GM12878 (cell line): Measurements from ENCODE around the gene IQGAP3. TPM values are rescaled to one million over a fixed set of nuclear protein-coding genes. Genes with fewer than 3 reads are reported as not detected.

Experiments used
- ATAC-seq: fragments of 200-7000 bp; cut with Tn5 transposase; 3 replicates; pipeline ENCODE4 v1.9.1; 2020; ENCODE audit warnings: mild to moderate bottlenecking, moderate library complexity
- BruUV-seq: library from RNA; stranded (reverse); fragments of 400-500 nt; replicated peaks from 2 replicates; lab custom pipeline; 2021; lab: Mats Ljungman, UMichigan
- CTCF ChIA-PET: fragments of 300-600 bp; sonication (Branson Sonifier 250); formaldehyde crosslinking; extraction: SDS; loops from one replicate; lab custom pipeline; 2021; ENCODE audit warnings: inconsistent platforms; lab: Yijun Ruan, JAX
- POLR2A ChIA-PET: fragments of 350-600 bp; formaldehyde crosslinking; extraction: SDS; loops from one replicate; lab custom pipeline; 2021; ENCODE audit warnings: inconsistent platforms; lab: Charles Lee
- RAD21 ChIA-PET: fragments of 300-600 bp; sonication (Branson Sonifier 250); formaldehyde crosslinking; loops from one replicate; lab custom pipeline; 2023; ENCODE audit warnings: antibody characterized with exemption; ENCODE audit not compliant: unreplicated experiment; lab: Charles Lee
- SMC1A ChIA-PET: fragments of 300-600 bp; sonication (Branson Sonifier 250); formaldehyde crosslinking; loops from one replicate; lab custom pipeline; 2023; ENCODE audit not compliant: unreplicated experiment, uncharacterized antibody; lab: Charles Lee
- DNase-seq: peaks from one replicate; pipeline ENCODE4 v3.0.0-alpha.2; 2011; ENCODE audit warnings: low read depth, low spot score
- FAIRE-seq: peaks from 3 replicates; lab custom pipeline; 2011; peaks lifted over from hg19 to GRCh38; lab: Jason Lieb, UNC
- H2AFZ ChIP-seq: 2 replicates; pipeline ENCODE4 v1.6.0; 2011; ENCODE audit warnings: low read depth, low read length, control low read depth; ENCODE audit not compliant: control insufficient read depth
- H3K27ac ChIP-seq: 2 replicates; pipeline ENCODE4 v1.5.1; 2011; ENCODE audit warnings: control low read depth; ENCODE audit not compliant: control insufficient read depth, insufficient read depth
- H3K27me3 ChIP-seq, 2 experiments: replicated peaks in 1 of 2; 2 replicates each; pipeline versions ENCODE4 v1.6.0 to v1.6.1; 2011; ENCODE audit warnings: low read length in 1 of 2; ENCODE audit not compliant: control insufficient read depth in 2 of 2, insufficient read depth in 2 of 2
- H3K36me3 ChIP-seq, 2 experiments: 2 replicates each; pipeline ENCODE4 v1.5.1; 2011; ENCODE audit warnings: low read length in 1 of 2; ENCODE audit not compliant: control insufficient read depth in 2 of 2, insufficient read depth in 2 of 2
- H3K4me1 ChIP-seq: 2 replicates; pipeline ENCODE4 v1.6.1; 2011; ENCODE audit warnings: mild to moderate bottlenecking, low read length, moderate library complexity, mixed read lengths; ENCODE audit not compliant: control insufficient read depth, insufficient read depth
- H3K4me2 ChIP-seq: 2 replicates; pipeline ENCODE4 v1.6.0; 2011; ENCODE audit warnings: control low read depth; ENCODE audit not compliant: control insufficient read depth, insufficient read depth
- H3K4me3 ChIP-seq: fragments of 200-600 bp; sonication (generic); 2 replicates; pipeline ENCODE4 v1.5.1; 2016
- H3K79me2 ChIP-seq: 2 replicates; pipeline ENCODE4 v1.6.0; 2011; ENCODE audit warnings: low read length; ENCODE audit not compliant: control insufficient read depth, insufficient read depth
- H3K9ac ChIP-seq: 2 replicates; pipeline ENCODE4 v1.8.0; 2011; ENCODE audit warnings: low read length, control low read depth, mixed read lengths; ENCODE audit not compliant: control insufficient read depth, insufficient read depth
- H3K9me3 ChIP-seq: replicated peaks from 3 replicates; pipeline ENCODE4 v1.5.1; 2011; ENCODE audit warnings: mild to moderate bottlenecking, low read length; ENCODE audit not compliant: control insufficient read depth, insufficient read depth
- H4K20me1 ChIP-seq: 2 replicates; pipeline ENCODE4 v1.6.0; 2011; ENCODE audit not compliant: control insufficient read depth, insufficient read depth
- HDAC2 ChIP-seq: fragments of 200-600 bp; sonication (generic); IDR thresholded peaks from 2 replicates; pipeline ENCODE4 v1.6.1; 2017
- IKZF1 ChIP-seq: fragments of 450-650 bp; conservative IDR thresholded peaks from 2 replicates; pipeline ENCODE4 v1.6.1; 2017; ENCODE audit warnings: antibody characterized with exemption, mild to moderate bottlenecking
- IRF3 ChIP-seq: fragments of 450-650 bp; IDR thresholded peaks from 2 replicates; pipeline ENCODE4 v1.6.1; 2014; ENCODE audit warnings: mild to moderate bottlenecking
- KLF5 ChIP-seq: fragments of 450-650 bp; IDR thresholded peaks from 2 replicates; pipeline ENCODE4 v1.6.1; 2014; ENCODE audit warnings: mild to moderate bottlenecking; ENCODE audit not compliant: partially characterized antibody
- LARP7 ChIP-seq: fragments of 450-650 bp; IDR thresholded peaks from 2 replicates; pipeline ENCODE4 v1.6.1; 2017; ENCODE audit warnings: mild to moderate bottlenecking
- MTA3 ChIP-seq: IDR thresholded peaks from 2 replicates; pipeline ENCODE4 v1.6.1; 2012; ENCODE audit warnings: low read length, inconsistent platforms, borderline replicate concordance
- NR2F1 ChIP-seq: fragments of 450-650 bp; conservative IDR thresholded peaks from 2 replicates; pipeline ENCODE4 v1.6.1; 2017; ENCODE audit warnings: mild to moderate bottlenecking
- REST ChIP-seq: IDR thresholded peaks from 2 replicates; pipeline ENCODE4 v1.6.1; 2012; ENCODE audit warnings: mild to moderate bottlenecking, low read depth, low read length
- SUZ12 ChIP-seq: fragments of 200-600 bp; sonication (generic); IDR thresholded peaks from one replicate; pipeline ENCODE4 v1.6.1; 2018; ENCODE audit warnings: antibody characterized with exemption, mild to moderate bottlenecking; ENCODE audit not compliant: unreplicated experiment
- WGBS: methylation state at CpG from one replicate; pipeline ENCODE4 v1.1.6; 2016; ENCODE audit warnings: low lambda C conversion rate; ENCODE audit not compliant: insufficient replicate concordance, insufficient coverage; ENCODE audit errors: missing lambda C conversion rate; 5-methylcytosine and 5-hydroxymethylcytosine counted together
- in situ Hi-C: fragments of 300-500 bp; cut with MboI; formaldehyde crosslinking; loops from 9 replicates; pipeline ENCODE4 v1.14.3; 2018; ENCODE audit warnings: mixed read lengths
- intact Hi-C: fragments of 100-400 bp; cut with micrococcal nuclease; formaldehyde crosslinking; loops from one replicate; pipeline ENCODE4 v1.14.2; 2022; ENCODE audit not compliant: unreplicated experiment
- polyA plus RNA-seq, 11 experiments: library from polyadenylated mRNA; depleted of rRNA in 4 of 11; unstranded in 6 of 11; stranded (reverse) in 5 of 11; fragments of >200 nt; fragmentation: Nextera tagmentation in 4 of 11; fragmentation: Illumina TruSeq in 1 of 11; extraction: Ambion mirVana in 4 of 11; extraction: Trizol in 1 of 11; gene quantifications; 1 replicate in 1 of 11; 2 replicates in 10 of 11; pipeline versions ENCODE4 v1.2.1 to v1.2.3, GENCODE V29; 2011 to 2016; ENCODE audit warnings: inconsistent platforms in 2 of 11, missing spikeins in 2 of 11, low read depth in 1 of 11
- total RNA-seq, 4 experiments: library from RNA; depleted of rRNA in 3 of 4; stranded (reverse); fragments of >200 nt in 3 of 4; fragmentation: Illumina TruSeq in 1 of 4; extraction: Trizol in 1 of 4; gene quantifications; 2 replicates each; pipeline versions ENCODE4 v1.2.1 to v1.2.3, GENCODE V29; 2013 to 2021

IQGAP3 gene
- total and polyA plus RNA-seq, 10 of the 15 experiments (the other 5 are each of a cell fraction or from before 2014, with no cell fraction given) = 1.1 to 10.7 (median 7.9) TPM

- no peak for DNase-seq
- no TSS peak for BruUV-seq
- Histone ChIP-seq H3K9me3 (no peaks in the 10 kb centered on the region), H4K20me1 (no peaks in the 10 kb centered on the region), H3K4me3 (peak overlapping the region; percentile 92), H3K27ac (peak overlapping the region; percentile 97), H3K4me1 (peaks cover 57% of the 10 kb centered on the region), H3K9ac (peak overlapping the region; percentile 78), H3K79me2 (peaks cover 73% of the 10 kb centered on the region), H3K4me2 (peak overlapping the region; percentile 94), H2AFZ (no peak overlapping the region), H3K36me3 (peaks cover 2 to 4% of the 10 kb centered on the region in 2 experiments; a peak in 2 of 4 replicates), H3K27me3 (no peaks in the 10 kb centered on the region)
- ATAC-seq = no peak
- 0 out of 2 replicates have a peak, but pooled peaks have one; percentile 13 for TF ChIP-seq NR2F1
- no peak for TF ChIP-seq SUZ12
- TF ChIP-seq IRF3 = no peak
- no peak for TF ChIP-seq MTA3
- peak; percentile 54; the same call in 1 of the 2 replicates for TF ChIP-seq REST
- no peak for TF ChIP-seq HDAC2
- peak; percentile 32; the same call in 1 of the 2 replicates for TF ChIP-seq LARP7
- peak; percentile 41; the same call in 1 of the 2 replicates for TF ChIP-seq IKZF1
- no peak for TF ChIP-seq KLF5
- no peak for FAIRE-seq
- ChIA-PET POLR2A (interaction anchor here (0.8 to 23.9 kb wide), 8 partner anchors 5 to 249 kb away, joined by 3 to 630 read pairs (median 4); partner anchors contain the start of genes MEF2D and NAXE), RAD21 (interaction anchor here (0.8 to 4.0 kb wide), 10 partner anchors 9 to 129 kb away, joined by 3 to 41 read pairs (median 8); no protein-coding TSS in a partner anchor), CTCF (interaction anchor here (1.0 to 10.0 kb wide), 6 partner anchors 9 to 41 kb away, joined by 3 to 175 read pairs (median 8); no protein-coding TSS in a partner anchor), SMC1A (interaction anchor here (0.7 to 21.2 kb wide), 7 partner anchors 4 to 102 kb away, joined by 3 to 460 read pairs (median 4); partner anchors contain the start of genes GPATCH4 and MEF2D)
- intact Hi-C loops = loop anchor here (2.0 kb wide), 1 partner anchor 18 kb away; no protein-coding TSS in a partner anchor
- WGBS = 7% methylated on average over 12 of the region's 12 CpGs
- in situ Hi-C loops = no loop called here
Observed at GRCh38 chr1:156498432-156499193, 73.8 kb downstream of the IQGAP3 start.
